Brain pericyte (primary cell): ENCODE results near the gene ARHGAP12.

Experiments
- DNase-seq: peaks from one replicate; pipeline ENCODE4 v3.0.0-alpha.2; 2012; ENCODE audit warnings: low read depth, low spot score

Gene ARHGAP12

GRCh38 chr10:31823358-31823757, 105.3 kb downstream of the ARHGAP12 start:
- DNase-seq = no peak

- no peak for DNase-seq
Measured at GRCh38 chr10:31822616-31823318, 105.9 kb downstream of the ARHGAP12 start.

- DNase-seq = no peak
Measured at GRCh38 chr10:31822150-31822549, 106.5 kb downstream of the ARHGAP12 start.

- DNase-seq = no peak
Measured at GRCh38 chr10:31820778-31821369, 107.8 kb downstream of the ARHGAP12 start.

GRCh38 chr10:31820096-31820495, 108.5 kb downstream of the ARHGAP12 start:
- DNase-seq = no peak

GRCh38 chr10:31819391-31819820, 109.2 kb downstream of the ARHGAP12 start:
- no peak for DNase-seq

GRCh38 chr10:31816318-31816717, 112.3 kb downstream of the ARHGAP12 start:
- DNase-seq = no peak

GRCh38 chr10:31808258-31809218, 120.1 kb downstream of the ARHGAP12 start:
- peak; percentile 44 for DNase-seq

GRCh38 chr10:31804352-31804810, 124.2 kb downstream of the ARHGAP12 start:
- DNase-seq = no peak

- DNase-seq = no peak
Measured at GRCh38 chr10:31803606-31804351, 124.9 kb downstream of the ARHGAP12 start.

- DNase-seq = no peak
Measured at GRCh38 chr10:31799181-31799580, 129.4 kb downstream of the ARHGAP12 start.

GRCh38 chr10:31792745-31793144, 135.9 kb downstream of the ARHGAP12 start:
- no peak for DNase-seq

GRCh38 chr10:31789555-31789954, 139.1 kb downstream of the ARHGAP12 start:
- no peak for DNase-seq

- DNase-seq = no peak
Measured at GRCh38 chr10:31782701-31783100, 145.9 kb downstream of the ARHGAP12 start.

GRCh38 chr10:31780717-31781116, 147.9 kb downstream of the ARHGAP12 start:
- DNase-seq = no peak

GRCh38 chr10:31778627-31779026, 150.0 kb downstream of the ARHGAP12 start:
- no peak for DNase-seq

GRCh38 chr10:31776159-31776558, 152.5 kb downstream of the ARHGAP12 start:
- DNase-seq = no peak

GRCh38 chr10:31774928-31775650, 153.5 kb downstream of the ARHGAP12 start:
- DNase-seq = no peak

GRCh38 chr10:31774299-31774900, 154.2 kb downstream of the ARHGAP12 start:
- no peak for DNase-seq

- DNase-seq = no peak
Measured at GRCh38 chr10:31773749-31774298, 154.8 kb downstream of the ARHGAP12 start.
